Heart left ventricle (tissue), 13 donors: ENCODE measurements around the gene LPO.

Source experiments
- CTCF ChIP-seq, 12 donors: fragments of 200-600 bp; sonication (generic) in 4 of 12; IDR thresholded peaks; one replicate each; pipeline versions ENCODE4 v1.5.0 to v1.8.0; 2018 to 2022; ENCODE audit warnings: antibody characterized with exemption in 12 of 12, mild to moderate bottlenecking in 5 of 12
- POLR2A ChIP-seq, 2 donors: fragments of 450-650 bp; IDR thresholded peaks; one replicate each; pipeline ENCODE4 v1.6.1; 2017; ENCODE audit warnings: antibody characterized with exemption in 2 of 2, mild to moderate bottlenecking in 2 of 2, moderate library complexity in 2 of 2
- donor health status: ischemic (EF 13 %, LVEDD 7.1; RV severe dilation, severe dysfunction).
- donor health status: DM: no; HTN: yes; CAD: no.
- donor health status: DM: no; HTN: no; CAD: no.
- donor health status: ischemic (EF 25% LVEDD 6.9; RV normal size, moderate dysfunction).
- donor health status: ischemic (EF 25% LVEDD 5.7; RV mildly dilated, moderate dysfunction).
- donor health status: ischemic (EF 35%, LVEDD 5.7; RV mildly dilated, moderate dysfunction).
- donor health status: nonischemic (EF 11% LVEDD 7.7; RV severe dilation, severe dysfunction).
- donor health status: DM: yes; HTN: yes; CAD: no.
- donor health status: PGD.
- donor health status: ischemic (EF 29% LVEDD 5.4; RV normal size, mild dysfunction).
- donor health status: nonischemic (EF 23%, LVEDD 6.1; RV moderate dilation, normal function).

GRCh38 chr17:58246104-58246740 lies 7.8 kb downstream of the LPO start:
- no peak for TF ChIP-seq CTCF (IDR thresholded peaks at IDR 0.05)
- TF ChIP-seq POLR2A (IDR thresholded peaks at IDR 0.05), result no peak
